Neural cell (in vitro differentiated cells): ENCODE measurements around the gene PCOLCE2. TPM values are rescaled to one million over a fixed set of nuclear protein-coding genes. Genes with fewer than 3 reads are reported as not detected.

Source experiments
- H2AFZ ChIP-seq: fragments of 200-600, 300-800 bp; sonication (generic), shearing (Covaris generic); 2 replicates; pipeline ENCODE4 v1.6.0; 2014; ENCODE audit warnings: low read depth, mild to moderate bottlenecking, antibody characterized with exemption, low read length, moderate library complexity
- H3F3A ChIP-seq: fragments of 200-600 bp; shearing (Covaris generic); 2 replicates; pipeline ENCODE4 v1.6.1; 2016; ENCODE audit warnings: mild to moderate bottlenecking, moderate library complexity, mixed read lengths, antibody characterized with exemption, low read length; ENCODE audit not compliant: insufficient read depth, poor library complexity, severe bottlenecking
- H3K27ac ChIP-seq: fragments of 200-600, 300-800 bp; sonication (generic), shearing (Covaris generic); 2 replicates; pipeline ENCODE4 v1.5.1; 2014; ENCODE audit warnings: mild to moderate bottlenecking, low read length, moderate library complexity
- H3K27me3 ChIP-seq: fragments of 300-800, 200-600 bp; sonication (generic), shearing (Covaris generic); 2 replicates; pipeline ENCODE4 v1.6.0; 2014; ENCODE audit warnings: mild to moderate bottlenecking, low read depth, low read length, moderate library complexity; ENCODE audit not compliant: insufficient read depth
- H3K36me3 ChIP-seq: fragments of 300-800, 200-600 bp; sonication (generic), shearing (Covaris generic); 2 replicates; pipeline ENCODE4 v1.5.1; 2014; ENCODE audit warnings: mild to moderate bottlenecking, antibody characterized with exemption, low read length, moderate library complexity; ENCODE audit not compliant: insufficient read depth
- H3K4me2 ChIP-seq: fragments of 300-800, 200-600 bp; sonication (generic), shearing (Covaris generic); 2 replicates; pipeline ENCODE4 v1.6.0; 2014; ENCODE audit warnings: mild to moderate bottlenecking, low read length
- H3K4me3 ChIP-seq: fragments of 300-800, 200-600 bp; sonication (generic), shearing (Covaris generic); 2 replicates; pipeline ENCODE4 v1.5.1; 2014; ENCODE audit warnings: mild to moderate bottlenecking, low read length, moderate library complexity
- H3K79me2 ChIP-seq: fragments of 200-600 bp; shearing (Covaris generic); replicated peaks from 2 replicates; pipeline ENCODE4 v1.6.0; 2014; ENCODE audit warnings: mild to moderate bottlenecking, low read length, moderate library complexity; ENCODE audit not compliant: insufficient read depth
- H3K9ac ChIP-seq: fragments of 300-800, 200-600 bp; sonication (generic), shearing (Covaris generic); 2 replicates; pipeline ENCODE4 v1.6.1; 2016; ENCODE audit warnings: mild to moderate bottlenecking, low read length, mixed read lengths
- H3K9me2 ChIP-seq: fragments of 200-600 bp; shearing (Covaris generic); 2 replicates; pipeline ENCODE4 v1.6.1; 2016; ENCODE audit warnings: mild to moderate bottlenecking, low read length, mixed read lengths; ENCODE audit not compliant: insufficient read depth
- H3K9me3 ChIP-seq: fragments of 200-600, 300-800 bp; sonication (generic), shearing (Covaris generic); 2 replicates; pipeline ENCODE4 v1.6.1; 2016; ENCODE audit warnings: mild to moderate bottlenecking, mixed run types, low read length, moderate library complexity, mixed read lengths
- H4K20me1 ChIP-seq: fragments of 200-600 bp; shearing (Covaris generic); 2 replicates; pipeline ENCODE4 v1.6.1; 2016; ENCODE audit warnings: mild to moderate bottlenecking, mixed run types; ENCODE audit not compliant: insufficient read depth
- CTCF ChIP-seq: fragments of 450-650 bp; IDR thresholded peaks from 2 replicates; pipeline ENCODE4 v1.5.1; 2014; ENCODE audit warnings: antibody characterized with exemption, mild to moderate bottlenecking, moderate library complexity; ENCODE audit not compliant: poor library complexity, severe bottlenecking
- EP300 ChIP-seq: fragments of 450-650 bp; conservative IDR thresholded peaks from 2 replicates; pipeline ENCODE4 v1.6.1; 2014; ENCODE audit warnings: antibody characterized with exemption, mild to moderate bottlenecking, moderate library complexity; ENCODE audit not compliant: poor library complexity, severe bottlenecking
- EZH2 ChIP-seq: fragments of 200-600, 300-800 bp; shearing (Covaris generic), sonication (generic); IDR thresholded peaks from 2 replicates; pipeline ENCODE4 v1.6.1; 2014; ENCODE audit warnings: antibody characterized with exemption, low read length, borderline replicate concordance, mild to moderate bottlenecking; ENCODE audit not compliant: insufficient read depth, poor library complexity, severe bottlenecking
- MXI1 ChIP-seq: fragments of 450-650 bp; conservative IDR thresholded peaks from 2 replicates; pipeline ENCODE4 v1.6.1; 2014; ENCODE audit warnings: antibody characterized with exemption, mild to moderate bottlenecking; ENCODE audit not compliant: poor library complexity, severe bottlenecking
- POLR2AphosphoS5 ChIP-seq: IDR thresholded peaks from 2 replicates; pipeline ENCODE4 v1.6.1; 2012
- RAD21 ChIP-seq: fragments of 450-650 bp; conservative IDR thresholded peaks from 2 replicates; pipeline ENCODE4 v1.6.1; 2014; ENCODE audit warnings: antibody characterized with exemption, mild to moderate bottlenecking, moderate library complexity
- REST ChIP-seq: IDR thresholded peaks from 2 replicates; pipeline ENCODE4 v1.6.1; 2012; ENCODE audit warnings: borderline replicate concordance
- SMC3 ChIP-seq: fragments of 450-650 bp; conservative IDR thresholded peaks from 2 replicates; pipeline ENCODE4 v1.6.1; 2014; ENCODE audit warnings: antibody characterized with exemption, mild to moderate bottlenecking, moderate library complexity; ENCODE audit not compliant: poor library complexity
- TAF1 ChIP-seq: IDR thresholded peaks from 2 replicates; pipeline ENCODE4 v1.6.1; 2012; ENCODE audit warnings: low read depth
- polyA plus RNA-seq: library from polyadenylated mRNA; depleted of rRNA; stranded (reverse); fragments of >200 nt; gene quantifications from 2 replicates; pipeline ENCODE4 v1.2.3, GENCODE V29; 2014

The PCOLCE2 gene
- polyA plus RNA-seq, 1 donor from 2014 or later, result 29.2 TPM

GRCh38 chr3:142866841-142867631 lies 21.8 kb downstream of the PCOLCE2 start:
- Histone ChIP-seq H3K36me3 (no peaks in the 10 kb centered on the region), H3K27me3 (no peaks in the 10 kb centered on the region), H3K79me2 (no peaks in the 10 kb centered on the region), H3K9ac (no peak overlapping the region), H3K9me3 (no peaks in the 10 kb centered on the region), H3K27ac (no peak overlapping the region), H3K4me3 (no peak overlapping the region), H2AFZ (no peak overlapping the region), H3K4me2 (no peak overlapping the region), H3F3A (no peaks in the 10 kb centered on the region), H4K20me1 (no peaks in the 10 kb centered on the region), H3K9me2 (no peaks in the 10 kb centered on the region)
- TF ChIP-seq EZH2 (no peak), EP300 (no peak), REST (no peak), POLR2AphosphoS5 (no peak), TAF1 (no peak), RAD21 (no peak), MXI1 (no peak)

- H3K4me3 ChIP-seq, result no peak overlapping the region
- H3K9me3 ChIP-seq, result no peaks in the 10 kb centered on the region
- H3F3A ChIP-seq, result no peaks in the 10 kb centered on the region
- H3K36me3 ChIP-seq, result no peaks in the 10 kb centered on the region
- no peaks in the 10 kb centered on the region for H3K27me3 ChIP-seq
- H3K9ac ChIP-seq, result no peak overlapping the region
- H4K20me1 ChIP-seq, result no peaks in the 10 kb centered on the region
- H2AFZ ChIP-seq, result no peak overlapping the region
- no peaks in the 10 kb centered on the region for H3K79me2 ChIP-seq
- TF ChIP-seq TAF1 (no peak), EZH2 (no peak), RAD21 (no peak), REST (no peak), CTCF (no peak), EP300 (no peak), SMC3 (no peak), POLR2AphosphoS5 (no peak), MXI1 (no peak)
- no peaks in the 10 kb centered on the region for H3K9me2 ChIP-seq
- H3K27ac ChIP-seq, result no peak overlapping the region
- no peak overlapping the region for H3K4me2 ChIP-seq
Observed at GRCh38 chr3:142863930-142864920, 24.7 kb downstream of the PCOLCE2 start.
